HG02678 (cell line): ENCODE data around the gene SRRD.
A peak's percentile ranks its signal among the peaks of the same experiment; 100 is the strongest.

Experiments
- ATAC-seq: cut with Tn5 transposase; IDR thresholded peaks from one replicate; pipeline ENCODE4 v1.9.1; 2021; ENCODE audit warnings: mild to moderate bottlenecking, moderate library complexity; ENCODE audit not compliant: unreplicated experiment

The SRRD gene

DNA sequence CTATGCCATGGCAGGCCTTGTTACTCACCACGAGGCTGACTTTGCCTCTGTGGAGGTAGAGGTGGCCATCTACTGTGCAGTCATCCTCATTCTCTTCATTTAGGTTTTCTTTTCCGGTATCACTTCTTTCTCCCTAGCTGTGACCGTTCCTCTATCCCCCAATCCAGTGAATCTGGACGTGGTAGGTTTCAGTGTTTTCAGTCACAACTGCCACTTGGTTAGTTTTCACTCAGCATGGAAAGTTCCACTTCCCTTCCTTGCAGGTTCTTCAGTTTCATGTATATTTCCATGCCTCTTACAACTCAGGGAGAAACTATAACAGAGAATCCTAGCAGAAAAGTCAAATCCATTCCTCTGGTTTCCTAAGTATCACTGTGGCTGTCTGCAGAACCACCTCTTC is 2.0 kb upstream of the SRRD start:
- ATAC-seq = no peak

GRCh38 chr22:26482161-26482560 is 1.5 kb upstream of the SRRD start:
- no peak for ATAC-seq

DNA sequence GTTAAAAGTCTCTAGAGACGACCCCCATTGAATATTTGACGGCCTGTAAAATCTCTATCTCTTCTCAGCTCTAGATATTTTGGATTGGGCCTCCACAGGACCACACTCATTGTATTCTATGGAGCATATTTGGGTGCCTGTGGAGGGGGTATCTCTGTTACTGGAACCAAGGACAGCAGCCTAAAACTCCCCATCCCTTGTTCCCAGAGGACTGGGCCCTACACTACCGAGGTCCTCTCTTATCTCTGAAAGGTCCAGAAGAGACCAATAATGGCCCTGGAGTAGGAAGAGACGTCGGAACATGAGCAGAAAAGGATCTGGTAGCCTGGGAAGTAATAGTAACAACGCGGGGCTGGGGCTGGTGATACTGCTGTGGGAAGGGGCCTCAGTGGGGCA is 636 bp upstream of the SRRD start:
- no peak for ATAC-seq

DNA sequence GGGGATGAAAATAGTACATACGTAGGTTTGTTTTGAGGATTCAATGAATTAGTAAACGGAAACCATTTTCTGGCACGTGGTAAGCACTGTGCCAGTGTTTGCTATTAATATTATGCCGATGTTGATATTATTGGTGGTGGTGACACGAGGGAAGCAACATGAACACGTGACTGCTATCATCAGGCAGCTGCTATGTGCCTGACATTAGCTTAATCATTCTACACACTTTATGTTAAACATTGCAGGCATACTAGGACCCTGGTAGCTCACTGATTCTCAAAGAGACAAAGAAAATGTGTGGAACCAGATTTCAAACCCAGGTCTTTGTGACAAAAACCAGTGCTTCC is 656 bp downstream of the SRRD start:
- ATAC-seq = no peak

DNA sequence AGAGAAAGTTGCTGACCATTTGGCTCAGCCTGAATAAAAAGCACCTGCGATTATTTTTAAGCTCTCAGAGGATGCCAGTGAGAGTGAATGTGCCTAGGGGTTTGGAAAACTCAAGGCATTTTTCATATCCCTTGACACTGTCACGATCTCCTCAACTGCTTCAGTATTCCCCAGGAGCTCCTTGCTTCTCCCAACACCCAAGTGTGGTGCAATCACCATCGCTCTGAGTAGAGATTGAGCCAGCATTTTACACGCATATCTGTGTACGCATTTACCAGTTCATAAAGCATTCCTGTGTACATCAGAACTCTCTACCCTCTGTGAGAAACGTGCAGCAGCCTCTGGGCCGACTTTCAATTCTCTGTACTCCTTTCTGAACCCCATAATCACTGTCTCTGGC is 1.3 kb downstream of the SRRD start:
- ATAC-seq = no peak

GRCh38 chr22:26485806-26486390 is 2.2 kb downstream of the SRRD start:
- ATAC-seq = no peak

DNA sequence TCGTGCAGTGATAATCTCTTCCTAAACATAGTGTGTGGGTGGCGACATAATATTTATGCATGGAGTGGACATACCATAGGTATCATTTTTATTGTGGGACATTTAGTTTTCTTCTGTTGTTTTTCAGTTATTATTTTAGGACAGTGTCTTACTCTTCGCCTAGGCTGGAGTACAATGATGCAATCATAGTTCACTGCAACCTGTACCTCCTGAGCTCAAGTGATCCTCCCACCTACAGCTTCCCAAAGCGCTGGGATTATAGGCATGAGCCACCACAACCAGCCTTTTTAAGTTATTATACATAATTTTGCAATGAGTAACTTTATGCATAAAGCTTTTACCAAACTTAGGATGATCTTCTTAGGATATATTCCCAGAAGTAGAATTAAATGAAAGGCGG is 2.7 kb downstream of the SRRD start:
- ATAC-seq = no peak

- ATAC-seq = no peak
Measured at GRCh38 chr22:26487996-26488395, 4.3 kb downstream of the SRRD start.

DNA sequence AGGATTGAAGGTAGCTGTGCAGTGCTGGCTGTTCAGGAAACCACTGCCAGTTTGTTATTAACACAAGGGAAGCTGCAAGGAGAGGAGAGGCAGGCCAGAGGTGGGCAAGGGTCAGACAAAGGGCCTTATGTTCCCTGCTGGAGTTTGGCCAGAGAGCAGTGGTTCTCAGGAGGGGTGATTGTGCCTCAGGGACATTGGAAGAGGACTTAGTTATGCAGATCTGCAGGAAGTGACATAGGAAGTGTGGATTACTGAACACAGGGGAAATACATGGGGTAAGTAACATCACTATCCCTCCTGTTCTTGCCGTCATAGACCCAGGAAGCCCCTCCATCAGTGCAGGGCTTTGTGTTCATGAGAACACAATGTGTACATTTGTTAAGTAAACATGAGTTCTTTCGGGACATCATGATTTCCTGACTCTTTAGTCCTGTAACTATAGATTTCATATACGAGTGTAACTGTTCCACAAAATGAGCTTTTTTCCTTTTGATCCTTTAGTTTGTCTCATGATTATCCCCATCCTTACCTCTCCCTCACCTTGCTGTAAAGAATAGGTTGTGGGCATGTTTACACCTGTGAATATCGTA is 5.9 kb downstream of the SRRD start:
- no peak for ATAC-seq

- no peak for ATAC-seq
Measured at GRCh38 chr22:26492220-26492619, 8.5 kb downstream of the SRRD start.

DNA sequence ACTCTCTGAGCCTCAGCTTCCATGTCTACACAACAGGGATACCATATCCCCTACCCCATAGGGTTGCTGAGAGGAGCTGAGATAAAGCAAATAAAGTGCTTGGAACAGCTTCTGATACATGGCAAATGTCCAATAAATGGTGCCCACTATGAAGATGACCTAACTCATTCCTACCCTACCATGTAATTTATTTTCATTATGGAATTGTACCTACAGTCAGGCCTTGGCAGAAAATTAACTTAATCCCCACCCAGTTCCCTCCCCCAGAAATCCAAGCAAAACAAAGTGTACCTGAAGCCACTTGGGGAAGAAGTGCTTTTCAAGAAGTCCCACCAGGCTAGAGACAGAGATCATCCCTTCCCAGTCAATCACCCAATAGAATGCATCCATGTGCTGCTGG is 10.8 kb downstream of the SRRD start:
- no peak for ATAC-seq

DNA sequence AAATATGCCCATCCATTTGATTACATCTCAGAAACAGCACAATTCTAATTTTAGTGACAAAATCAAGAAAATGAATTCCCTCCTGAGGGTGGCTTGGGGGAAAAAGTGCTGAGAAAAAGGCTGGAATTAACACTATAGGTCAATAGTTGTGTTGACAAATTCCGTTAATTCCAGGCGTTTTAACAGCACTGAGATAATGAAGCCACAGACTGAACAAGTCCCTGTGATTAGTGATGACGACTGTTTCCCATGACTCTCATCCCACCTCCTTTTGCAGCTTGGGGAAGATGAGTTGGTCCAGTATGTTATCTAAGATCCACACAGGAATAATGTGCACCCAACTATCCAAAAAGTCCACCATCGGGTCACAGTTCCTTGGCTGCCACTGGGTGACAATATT is 12.8 kb downstream of the SRRD start:
- ATAC-seq = no peak

DNA sequence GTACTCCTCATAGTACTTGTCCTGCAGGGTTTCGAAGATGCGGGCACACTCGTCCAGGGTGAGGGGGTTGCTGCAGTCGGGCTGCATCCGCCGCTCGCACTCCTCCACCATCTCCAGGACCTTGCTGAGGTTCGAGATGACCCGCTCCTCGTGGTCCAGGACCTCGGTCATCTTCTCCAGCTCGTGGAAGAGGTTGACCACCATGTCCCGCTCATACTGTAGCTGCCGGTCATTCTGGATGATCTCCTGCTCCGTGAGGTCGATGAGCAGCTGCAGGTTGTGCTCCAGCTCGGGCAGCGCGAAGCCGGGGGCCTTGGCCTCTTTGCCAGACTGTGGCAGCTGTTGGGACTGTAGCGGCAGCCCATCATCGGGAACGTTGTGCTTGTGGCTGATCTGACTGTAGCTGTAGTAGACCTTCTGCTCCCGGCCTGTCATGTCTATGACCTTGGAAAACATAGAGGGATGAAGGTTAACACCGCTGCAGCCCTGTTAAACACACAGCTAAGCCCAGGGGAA is 15.6 kb downstream of the SRRD start:
- ATAC-seq = no peak

DNA sequence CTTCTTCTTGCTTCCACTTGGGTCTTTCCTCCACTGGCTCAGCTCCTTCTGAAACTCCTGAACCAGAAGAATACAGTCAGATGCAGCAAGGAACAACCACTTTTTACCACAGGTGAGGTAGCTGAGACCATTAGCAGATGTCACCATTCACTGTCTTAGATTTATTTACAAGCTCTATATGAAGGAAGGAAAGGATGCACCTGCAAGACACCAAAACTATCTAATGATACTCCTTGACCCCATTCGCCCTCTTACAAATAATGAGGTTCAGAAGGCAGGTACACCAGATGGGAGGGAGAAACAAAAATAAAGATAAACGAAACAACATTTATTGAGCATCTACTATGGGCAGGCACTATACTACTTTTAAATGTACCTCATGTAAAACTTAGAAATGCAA is 18.3 kb downstream of the SRRD start:
- ATAC-seq = no peak

- no peak for ATAC-seq
Measured at GRCh38 chr22:26502688-26503561, 19.2 kb downstream of the SRRD start.

GRCh38 chr22:26503758-26504157 is 20.1 kb downstream of the SRRD start:
- ATAC-seq = no peak

GRCh38 chr22:26508148-26508547 is 24.5 kb downstream of the SRRD start:
- ATAC-seq = no peak

DNA sequence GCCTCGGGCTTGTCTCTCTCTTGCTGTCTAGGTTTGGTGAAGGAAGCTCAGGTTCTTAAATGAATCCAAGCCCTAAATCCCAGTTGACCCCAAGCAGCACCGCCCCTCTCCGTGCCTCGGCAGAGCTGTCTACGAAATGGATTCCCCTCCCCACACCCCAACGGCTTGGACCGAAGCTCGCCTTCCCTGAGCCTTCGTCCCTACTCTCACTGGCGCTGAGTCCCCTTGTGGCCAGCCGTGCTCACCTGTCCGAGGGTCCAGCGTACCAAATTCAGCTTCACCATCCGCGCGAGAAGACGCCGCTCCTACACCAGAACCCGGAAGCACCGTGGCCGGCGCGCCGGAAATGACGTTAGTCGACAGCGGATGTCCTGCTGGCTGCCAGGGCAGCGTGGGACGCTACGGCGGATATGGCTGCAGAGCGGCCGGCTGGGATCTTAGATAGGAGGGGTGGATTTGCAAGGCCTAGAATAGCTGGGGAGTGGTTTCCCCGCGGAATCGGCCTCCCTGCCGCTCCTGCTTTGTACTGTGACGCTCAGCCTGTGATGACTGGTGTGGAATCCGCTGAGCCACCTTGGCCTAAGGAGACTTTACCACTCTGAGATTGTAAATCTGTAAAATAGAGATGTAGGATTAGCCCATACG is 28.6 kb downstream of the SRRD start, which contains the start of gene TFIP11:
Gene TFIP11 (minus strand): TSS at position 325 of the 645 bp plus-strand sequence. CDS start 2,201 bp downstream, outside the sequence.
- ATAC-seq = peak; percentile 95

- ATAC-seq = no peak
Measured at GRCh38 chr22:26513838-26514237, 30.2 kb downstream of the SRRD start.

DNA sequence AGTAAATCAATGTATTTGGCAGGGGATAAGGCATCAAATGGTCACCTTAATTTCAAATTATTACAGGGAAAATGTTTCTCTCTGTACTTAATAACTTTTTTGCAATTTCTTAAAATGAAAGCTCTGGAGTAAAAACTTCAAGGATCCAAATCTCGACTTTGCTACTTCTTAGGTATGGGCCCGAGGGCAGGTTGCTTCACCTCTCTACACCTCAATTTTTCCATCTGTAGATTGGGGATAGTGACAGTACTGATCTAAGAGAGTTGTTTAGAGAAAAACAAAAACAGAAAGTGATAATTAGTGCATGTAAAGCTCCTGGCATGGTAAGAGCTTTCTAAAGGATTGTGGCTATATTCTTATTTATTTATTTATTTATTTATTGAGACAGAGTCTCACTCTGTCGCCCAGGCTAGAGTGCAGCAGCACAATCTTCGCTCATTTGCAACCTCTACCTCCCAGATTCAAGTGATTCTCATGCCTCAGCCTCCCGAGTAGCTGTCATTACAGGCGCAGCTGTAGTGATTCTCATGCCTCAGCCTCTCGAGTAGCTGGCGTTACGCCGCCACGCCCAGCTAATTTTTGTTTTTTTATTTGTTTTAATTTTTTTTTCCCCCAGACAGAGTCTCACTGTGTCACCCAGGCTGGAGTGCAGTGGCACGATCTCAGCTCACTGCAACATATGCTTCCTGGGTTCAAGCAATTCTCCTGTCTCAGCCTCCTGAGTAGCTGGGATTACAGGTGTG is 30.9 kb downstream of the SRRD start:
- ATAC-seq = no peak

DNA sequence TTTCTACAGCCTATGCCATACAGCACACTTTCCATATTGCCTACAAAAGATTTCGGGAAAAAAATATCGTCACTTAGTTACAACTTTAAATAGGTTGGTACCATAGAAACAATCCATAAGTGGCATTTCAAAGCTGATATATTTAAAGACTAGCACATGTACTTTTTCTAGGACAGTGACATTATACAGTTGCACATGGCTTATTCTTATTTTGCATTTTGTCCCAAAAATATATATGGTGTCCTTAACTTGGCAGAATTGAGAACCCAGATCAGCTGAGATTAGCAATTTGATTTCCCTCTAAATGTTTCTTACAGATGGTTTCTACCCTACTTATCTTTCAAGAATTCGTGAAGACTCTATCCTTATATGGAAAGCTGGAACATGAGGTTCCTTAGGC is 32.3 kb downstream of the SRRD start:
- ATAC-seq = no peak
